Measurements from ENCODE around the gene SSBP2. TPM values are rescaled to one million over a fixed set of nuclear protein-coding genes. Genes with fewer than 3 reads are reported as not detected.

The SSBP2 gene
- total RNA-seq, 1 donor = 15.5 TPM

- no peak overlapping the region for H3K4me3 ChIP-seq (ENCODE audit: low read depth, low read length)
- DNase-seq (ENCODE audit: low read depth) = no peak
These were observed 201.8 kb downstream of the SSBP2 start for GRCh38 chr5:81549123-81549522.

DNA sequence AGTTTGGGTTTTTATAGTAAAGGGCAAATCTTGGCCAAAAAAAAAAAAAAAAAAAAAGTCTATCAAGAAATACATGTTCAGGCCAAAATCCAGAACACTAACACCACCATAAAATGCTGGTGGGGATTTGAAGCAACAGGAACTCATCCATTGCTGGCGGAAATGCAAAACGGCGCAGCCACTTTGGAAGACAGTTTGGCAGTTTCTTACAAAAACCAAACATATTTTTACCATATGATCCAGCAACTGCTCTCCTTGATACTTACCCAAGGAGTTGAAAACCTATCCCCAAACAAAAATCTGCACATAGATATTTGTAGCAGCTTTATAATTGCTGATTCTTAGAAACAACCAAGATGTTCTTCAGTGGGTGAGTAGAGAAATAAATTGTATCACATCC, 203.9 kb downstream of the SSBP2 start:
- TF ChIP-seq CTCF (IDR thresholded peaks at IDR 0.05; ENCODE audit: insufficient read depth, low read depth, low read length) = no peak
- DNase-seq (ENCODE audit: low read depth) = no peak
- no peak overlapping the region for H3K4me3 ChIP-seq (ENCODE audit: low read depth, low read length)

More at GRCh38 chr5:81549123-81549522, 201.8 kb downstream of the SSBP2 start:
- TF ChIP-seq CTCF (IDR thresholded peaks at IDR 0.05; ENCODE audit: insufficient read depth, low read depth, low read length) = no peak

- DNase-seq (ENCODE audit: low read depth) = no peak
- no peak overlapping the region for H3K4me3 ChIP-seq (ENCODE audit: low read depth, low read length)
- TF ChIP-seq CTCF (IDR thresholded peaks at IDR 0.05; ENCODE audit: insufficient read depth, low read depth, low read length) = no peak
These were observed 205.0 kb downstream of the SSBP2 start for GRCh38 chr5:81545911-81546310.

- TF ChIP-seq CTCF (IDR thresholded peaks at IDR 0.05; ENCODE audit: insufficient read depth, low read depth, low read length) = no peak
- H3K4me3 ChIP-seq (ENCODE audit: low read depth, low read length) = no peak overlapping the region
- no peak for DNase-seq (ENCODE audit: low read depth)
These were observed 206.4 kb downstream of the SSBP2 start for GRCh38 chr5:81544351-81545018.

DNA sequence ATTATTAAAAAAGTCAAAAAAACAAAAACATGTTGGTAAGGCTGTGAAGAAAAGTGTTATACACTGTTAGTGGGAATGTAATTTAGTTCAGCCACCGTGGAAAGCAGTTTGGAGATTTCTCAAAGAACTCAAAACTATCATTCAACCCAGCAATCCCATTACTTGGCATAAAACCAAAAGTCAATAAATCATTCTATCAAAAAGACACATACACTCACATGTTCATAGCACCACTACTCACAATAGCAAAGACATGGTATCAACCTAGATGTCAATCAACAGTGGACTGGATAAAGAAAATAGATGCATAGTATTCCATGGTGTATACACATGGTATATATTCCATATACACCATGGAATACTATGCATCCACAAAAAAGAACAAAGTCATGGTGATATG, 208.7 kb downstream of the SSBP2 start:
- H3K4me3 ChIP-seq (ENCODE audit: low read depth, low read length) = no peak overlapping the region
- no peak for TF ChIP-seq CTCF (IDR thresholded peaks at IDR 0.05; ENCODE audit: insufficient read depth, low read depth, low read length)
- no peak for DNase-seq (ENCODE audit: low read depth)

GRCh38 chr5:81537905-81538547, 212.9 kb downstream of the SSBP2 start:
- H3K4me3 ChIP-seq (ENCODE audit: low read depth, low read length) = no peak overlapping the region
- no peak for DNase-seq (ENCODE audit: low read depth)
- TF ChIP-seq CTCF (IDR thresholded peaks at IDR 0.05; ENCODE audit: insufficient read depth, low read depth, low read length) = no peak
